Activated CD8-positive, alpha-beta memory T cell treated with anti-CD3 and anti-CD28 coated beads for 24 hours (primary cell): Measurements from ENCODE around the gene DHX32.

ENCODE experiments used
- DNase-seq: peaks from one replicate; pipeline ENCODE4 v3.0.0-alpha.2; 2020

DHX32 gene

GRCh38 chr10:125846894-125847293, 34.2 kb downstream of the DHX32 start:
- DNase-seq: no peak

DNA sequence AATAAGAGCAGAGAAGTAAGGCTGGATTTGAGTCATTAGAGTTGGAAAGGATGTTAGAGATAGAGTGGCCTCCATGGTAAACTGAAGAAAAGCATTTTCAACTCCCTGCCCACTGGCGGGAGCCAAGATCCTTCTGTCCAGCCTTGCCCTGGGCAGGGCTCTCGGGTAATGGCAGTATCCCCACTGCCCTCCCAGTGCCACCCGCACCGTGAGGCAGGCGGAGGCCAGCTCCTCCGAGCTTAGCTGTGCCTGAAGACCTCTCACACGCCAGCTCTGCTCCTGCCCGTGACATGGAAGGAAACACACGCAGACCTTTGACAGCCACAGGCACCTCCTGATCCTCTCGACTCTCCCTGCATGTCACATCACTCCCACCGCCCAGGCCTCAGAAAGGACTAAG, 35.5 kb downstream of the DHX32 start:
- no peak for DNase-seq

- no peak for DNase-seq
These were observed 36.3 kb downstream of the DHX32 start for GRCh38 chr10:125844751-125845221.

GRCh38 chr10:125843603-125844329, 37.3 kb downstream of the DHX32 start:
- no peak for DNase-seq

DNA sequence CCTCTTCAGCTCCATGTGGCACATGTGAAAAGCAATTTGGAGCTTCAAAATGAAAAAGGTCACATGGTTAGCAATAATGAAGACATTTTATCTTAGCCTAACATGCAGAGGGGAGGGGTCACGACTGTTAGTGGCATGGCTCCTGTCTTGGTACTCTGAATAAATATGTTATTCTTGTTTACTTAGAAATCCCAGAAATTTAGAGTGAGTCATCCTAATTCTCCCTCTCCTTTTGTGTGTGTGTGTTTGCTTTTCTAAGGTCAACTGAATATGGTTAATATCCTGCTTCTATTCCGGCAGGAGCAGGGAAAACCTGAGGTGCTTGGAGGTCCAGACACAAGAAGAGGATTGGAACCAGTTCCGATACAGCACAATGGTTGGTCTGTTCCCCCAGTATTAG, 40.1 kb downstream of the DHX32 start:
- no peak for DNase-seq

- no peak for DNase-seq
These were observed 40.7 kb downstream of the DHX32 start for GRCh38 chr10:125840406-125840805.

DNA sequence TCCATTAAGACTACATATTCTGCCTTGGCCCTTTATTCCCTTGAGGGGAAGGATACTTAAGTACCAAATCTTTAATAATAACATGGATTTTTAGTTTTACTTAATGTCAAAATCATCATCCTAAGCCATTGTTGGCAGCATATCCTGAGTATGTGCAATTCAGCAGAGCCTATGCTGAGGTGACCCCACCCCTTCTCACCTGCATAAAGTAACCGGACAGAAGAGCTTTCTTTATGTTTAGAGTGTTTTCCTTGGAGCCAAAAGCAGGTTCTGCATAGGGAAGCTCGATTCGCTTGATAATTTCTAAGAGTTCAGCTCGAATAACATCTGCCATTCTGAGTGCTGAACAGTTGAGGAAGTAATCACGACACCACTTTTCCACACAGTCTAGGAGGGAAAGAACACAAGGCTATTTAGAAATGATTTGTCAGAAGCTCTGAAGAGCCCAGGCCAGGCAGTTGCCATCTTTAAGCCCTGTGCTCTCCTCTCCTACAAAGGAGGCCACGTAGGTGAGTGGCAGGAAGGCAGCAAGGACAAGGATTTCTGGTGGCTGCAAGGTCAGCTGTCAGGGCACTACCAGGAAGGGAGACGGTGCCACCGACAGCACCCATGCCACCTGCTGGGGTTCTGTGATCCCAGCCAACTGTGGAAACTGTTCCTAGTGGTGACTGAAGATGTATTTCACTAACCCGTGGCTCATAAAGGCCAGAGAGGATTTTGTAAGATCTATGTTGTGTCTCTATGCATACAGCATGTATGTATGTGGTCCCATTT, 42.1 kb downstream of the DHX32 start:
- DNase-seq: no peak

DNA sequence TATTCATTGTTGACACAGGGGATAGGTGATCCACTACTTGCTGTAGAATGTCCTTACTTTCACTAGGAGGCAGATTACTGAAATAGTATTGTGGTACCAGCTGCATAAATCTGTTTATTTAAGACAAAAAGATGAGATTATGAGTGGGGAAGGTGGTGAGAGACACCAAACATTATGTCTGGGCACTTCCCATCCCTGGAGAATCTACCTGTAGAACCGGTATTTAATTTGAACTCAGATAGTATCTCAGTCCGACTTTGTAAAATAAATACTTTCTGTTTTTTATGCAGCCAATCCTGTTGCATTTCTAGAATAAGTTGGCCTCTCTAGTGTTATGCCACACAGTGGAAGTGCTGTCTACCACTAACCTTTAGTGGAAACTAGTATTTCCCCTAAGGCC, 44.3 kb downstream of the DHX32 start:
- DNase-seq: no peak

GRCh38 chr10:125828311-125828710, 52.8 kb downstream of the DHX32 start:
- no peak for DNase-seq

DNA sequence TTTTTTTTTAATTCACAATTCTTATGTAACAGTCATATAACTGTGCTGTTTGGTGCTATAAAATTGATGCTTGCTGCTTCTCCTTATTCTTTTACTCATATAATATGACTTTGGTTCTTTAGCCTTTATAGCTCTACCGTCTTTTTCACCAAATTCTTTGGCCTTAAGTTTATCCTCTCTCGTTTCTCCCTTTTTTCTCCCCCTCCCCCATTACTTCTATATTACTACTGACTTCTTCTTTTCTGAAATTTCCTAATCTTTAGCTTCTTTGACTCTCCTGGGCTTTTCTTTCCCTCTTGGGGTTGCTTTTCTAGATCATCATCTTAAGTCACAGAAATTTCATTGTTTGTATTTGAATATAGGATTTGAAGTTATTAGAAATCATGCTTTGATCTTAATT, 54.0 kb downstream of the DHX32 start:
- no peak for DNase-seq

DNA sequence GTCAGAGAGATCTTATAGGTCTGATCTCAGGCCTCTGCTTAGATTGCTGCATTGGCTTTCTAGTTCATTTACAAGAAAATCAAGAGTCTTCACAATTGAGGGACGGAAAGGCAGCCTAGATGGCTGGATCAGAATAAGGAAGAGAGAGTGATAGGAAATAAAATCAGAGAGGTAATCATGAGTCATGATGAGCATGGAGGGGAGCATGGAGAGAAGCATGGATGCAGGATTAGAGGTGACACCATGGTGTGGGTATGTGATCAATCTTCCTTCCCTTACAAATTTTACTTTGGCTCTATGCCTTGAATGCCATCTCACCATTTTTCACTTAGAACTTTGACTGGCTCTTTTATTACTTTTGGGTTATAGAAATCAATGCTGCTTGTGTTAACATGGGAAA, 56.4 kb downstream of the DHX32 start:
- DNase-seq: no peak

DNA sequence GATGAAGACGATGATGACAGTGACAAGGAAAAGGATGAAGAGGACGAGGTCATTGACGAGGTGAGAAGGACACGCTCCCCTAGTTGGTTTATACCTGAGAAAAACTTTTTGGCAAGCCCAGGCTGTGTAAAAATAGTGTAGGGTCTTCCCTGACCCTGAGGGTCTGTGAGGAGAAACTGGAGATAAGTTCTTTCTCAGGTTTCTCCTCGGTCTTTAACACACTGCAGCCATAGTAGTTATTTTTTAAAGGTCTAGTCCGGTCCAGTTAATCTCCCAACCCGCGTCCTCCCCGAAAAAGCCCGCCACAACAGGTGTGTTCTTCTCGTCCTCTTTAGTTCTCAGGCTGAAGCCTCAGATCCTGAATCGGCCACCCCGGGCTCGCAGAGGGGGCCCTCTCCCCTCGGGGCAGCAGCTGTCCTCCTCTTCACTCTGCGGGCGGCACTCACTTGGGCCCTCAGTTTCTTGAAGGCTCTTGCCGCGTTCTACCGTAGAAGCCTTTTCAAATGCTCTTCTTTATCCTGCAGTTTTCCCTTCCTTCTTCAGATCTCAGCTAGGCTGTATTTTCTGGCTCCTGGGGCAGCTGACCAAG, 57.3 kb downstream of the DHX32 start:
- DNase-seq: peak; percentile 64

DNA sequence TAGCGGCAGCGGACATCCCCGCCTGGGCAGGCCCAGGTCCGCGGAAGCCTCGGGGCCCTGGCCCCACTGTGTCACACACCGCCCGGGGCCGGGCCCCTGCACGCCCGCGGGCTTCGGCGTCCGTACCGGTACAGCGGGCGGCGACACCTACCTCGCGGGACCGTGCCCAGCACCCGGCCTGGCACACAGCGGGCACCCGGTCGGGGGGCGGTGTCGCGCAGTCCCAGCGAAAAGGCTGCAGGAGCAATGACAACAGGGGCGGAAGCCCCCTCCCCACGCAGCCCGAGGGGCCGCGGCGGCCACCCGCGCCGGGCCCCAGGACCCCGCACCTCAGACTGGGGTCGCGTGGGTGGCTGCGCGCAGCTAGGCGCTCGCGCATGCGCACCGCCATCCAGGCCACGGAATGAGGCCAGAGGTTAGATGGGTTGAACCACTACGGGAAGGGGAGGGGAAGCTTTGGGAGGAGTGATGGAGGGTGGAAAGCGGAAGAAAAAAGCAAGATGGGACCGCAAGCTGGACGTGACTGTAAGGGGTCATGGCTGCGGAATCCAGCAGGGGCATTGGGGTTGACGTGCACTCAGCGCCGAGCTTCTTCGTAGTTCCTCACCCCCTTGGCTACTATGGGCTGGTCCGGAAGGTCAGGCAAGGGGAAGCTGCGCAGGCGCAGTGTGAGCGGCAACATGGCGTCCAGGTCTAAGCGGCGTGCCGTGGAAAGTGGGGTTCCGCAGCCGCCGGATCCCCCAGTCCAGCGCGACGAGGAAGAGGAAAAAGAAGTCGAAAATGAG, 58.0 kb downstream of the DHX32 start, which contains the start of the genes BCCIP and UROS:
Gene BCCIP, plus strand, starts transcription at position 669 of the 785 bp plus-strand sequence. Its CDS starts 12 bp downstream, at position 681.
Gene UROS, minus strand, starts transcription at position 381 of the 785 bp plus-strand sequence. CDS start 6,759 bp downstream, outside the sequence.
- DNase-seq: peak; percentile 96

DNA sequence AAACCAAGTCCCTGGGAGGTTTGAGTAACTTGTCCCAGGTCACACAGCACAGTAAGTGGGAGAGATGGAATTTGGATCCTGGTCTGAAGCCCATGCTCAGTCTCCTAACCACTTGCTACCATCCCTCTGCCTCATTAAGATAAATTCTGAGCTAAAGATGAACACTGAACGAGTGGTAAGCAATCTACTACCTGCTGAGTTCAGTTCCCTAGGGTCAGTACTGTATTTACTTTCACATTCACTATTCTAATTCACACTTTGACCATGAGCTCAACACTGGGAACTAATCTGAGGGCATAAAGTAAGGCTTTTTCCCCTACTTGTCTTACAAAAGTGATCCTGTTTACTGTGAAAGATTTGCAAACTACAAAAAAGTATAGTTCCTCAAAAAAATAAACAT, 60.4 kb downstream of the DHX32 start:
- DNase-seq: no peak

GRCh38 chr10:125817337-125817946, 63.6 kb downstream of the DHX32 start:
- DNase-seq: no peak

- no peak for DNase-seq
These were observed 64.5 kb downstream of the DHX32 start for GRCh38 chr10:125816548-125816947.

GRCh38 chr10:125815764-125816163, 65.3 kb downstream of the DHX32 start:
- no peak for DNase-seq

DNA sequence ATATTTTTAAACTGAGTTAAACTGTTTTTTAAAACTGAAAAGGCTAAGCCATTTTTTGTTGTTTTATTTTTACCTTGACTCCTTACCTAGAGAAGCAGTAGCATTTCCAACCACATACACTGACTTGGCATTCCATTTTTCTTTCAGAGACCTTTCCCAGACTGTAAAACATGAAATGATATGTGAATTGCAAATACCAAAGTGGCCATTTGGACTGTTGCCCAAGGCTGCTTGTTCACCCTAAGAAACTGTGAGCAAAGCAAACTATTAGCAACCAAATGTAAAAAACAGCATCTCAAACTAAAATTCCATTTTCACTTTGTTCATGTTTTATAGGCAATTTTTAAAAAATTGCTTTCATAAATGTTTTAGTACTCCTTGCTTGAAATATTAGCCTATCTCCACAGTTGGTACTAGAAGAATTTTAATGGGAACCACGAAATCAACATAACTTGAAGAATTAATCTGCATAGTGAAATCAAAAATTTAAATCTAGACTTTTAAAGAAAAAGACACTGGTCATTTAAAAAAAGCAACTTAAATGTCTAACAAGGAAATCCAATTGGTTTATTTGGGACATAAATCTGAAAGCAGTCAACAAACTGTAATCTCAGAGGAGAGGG, 68.9 kb downstream of the DHX32 start:
- no peak for DNase-seq

DNA sequence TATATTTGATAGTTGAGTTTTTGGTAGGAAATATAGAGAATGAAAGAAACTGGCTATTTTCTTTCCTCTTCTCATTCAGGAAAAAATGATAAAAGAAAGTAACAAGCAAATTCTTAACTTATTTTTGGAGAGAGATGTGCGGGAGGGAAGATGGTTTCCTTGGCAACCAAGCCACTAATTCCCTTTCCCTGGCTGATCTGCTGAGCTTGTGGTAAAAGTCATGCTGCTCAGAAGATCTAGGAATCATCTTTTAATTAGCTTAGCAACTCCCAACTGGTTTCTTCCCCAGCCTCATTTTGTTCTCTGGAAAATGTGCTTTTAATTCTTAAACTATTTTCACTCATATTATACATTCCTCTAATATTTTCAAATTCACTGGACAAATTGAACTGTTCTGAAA, 69.8 kb downstream of the DHX32 start:
- no peak for DNase-seq

- DNase-seq: no peak
These were observed 73.0 kb downstream of the DHX32 start for GRCh38 chr10:125808047-125808446.

DNA sequence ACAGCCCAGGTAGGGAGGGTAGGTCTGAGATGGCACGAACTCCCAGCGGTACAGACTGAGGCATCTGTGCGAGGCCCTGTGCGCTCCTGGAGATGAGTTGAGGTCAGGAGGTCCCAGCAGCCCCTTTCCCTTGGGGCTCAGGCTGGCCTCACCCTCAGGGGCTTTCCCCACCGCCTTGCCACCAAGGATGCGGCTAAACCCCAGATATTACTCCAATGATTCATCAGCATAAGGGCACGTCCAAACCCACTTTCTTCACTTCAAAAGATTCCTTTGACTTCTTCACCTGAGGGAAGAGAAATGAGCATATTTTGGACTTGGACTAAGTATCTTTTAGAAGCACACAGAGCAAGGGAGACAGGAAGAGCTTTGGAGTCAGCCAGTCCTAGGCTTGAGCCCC, 78.4 kb downstream of the DHX32 start:
- DNase-seq: no peak

DNA sequence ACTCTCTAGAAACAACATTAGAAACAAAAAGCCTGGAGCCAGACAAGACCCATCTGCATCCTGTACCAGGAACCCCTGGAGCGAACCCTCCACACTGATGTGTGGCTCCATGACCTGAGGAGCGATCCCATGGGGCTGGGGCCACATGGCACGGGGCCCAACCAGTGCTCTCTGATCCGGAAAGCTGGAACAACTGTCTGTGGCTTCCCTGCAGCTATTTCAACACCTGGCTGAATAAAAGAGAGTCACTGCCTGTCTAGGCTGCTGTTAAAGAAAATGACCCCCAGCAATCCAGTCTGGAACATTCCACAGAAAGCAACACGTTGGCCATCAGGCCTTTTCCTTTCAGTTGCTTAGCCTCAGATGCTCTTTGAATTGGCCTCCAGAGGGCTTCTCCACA, 79.0 kb downstream of the DHX32 start:
- no peak for DNase-seq
